ENCODE measurements around the gene GCNA.
"Not testable (repeated sequence)": the region's sequence is repeated elsewhere in the genome, so short reads cannot be mapped to it uniquely, and the experiment has no call there.

Gene GCNA

DNA sequence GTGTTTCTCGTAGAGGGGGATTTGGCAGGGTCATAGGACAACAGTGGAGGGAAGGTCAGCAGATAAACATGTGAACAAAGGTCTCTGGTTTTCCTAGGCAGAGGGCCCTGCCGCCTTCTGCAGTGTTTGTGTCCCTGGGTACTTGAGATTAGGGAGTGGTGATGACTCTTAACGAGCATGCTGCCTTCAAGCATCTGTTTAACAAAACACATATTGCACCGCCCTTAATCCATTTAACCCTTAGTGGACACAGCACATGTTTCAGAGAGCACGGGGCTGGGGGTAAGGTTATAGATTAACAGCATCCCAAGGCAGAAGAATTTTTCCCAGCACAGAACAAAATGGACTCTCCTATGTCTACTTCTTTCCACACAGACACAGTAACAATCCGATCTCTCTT, 66.2 kb downstream of the GCNA start:
- DNase-seq = not testable (repeated sequence)

- peak; percentile 55 for DNase-seq
These were observed 72.2 kb downstream of the GCNA start for GRCh38 chrX:71650333-71650969.

DNA sequence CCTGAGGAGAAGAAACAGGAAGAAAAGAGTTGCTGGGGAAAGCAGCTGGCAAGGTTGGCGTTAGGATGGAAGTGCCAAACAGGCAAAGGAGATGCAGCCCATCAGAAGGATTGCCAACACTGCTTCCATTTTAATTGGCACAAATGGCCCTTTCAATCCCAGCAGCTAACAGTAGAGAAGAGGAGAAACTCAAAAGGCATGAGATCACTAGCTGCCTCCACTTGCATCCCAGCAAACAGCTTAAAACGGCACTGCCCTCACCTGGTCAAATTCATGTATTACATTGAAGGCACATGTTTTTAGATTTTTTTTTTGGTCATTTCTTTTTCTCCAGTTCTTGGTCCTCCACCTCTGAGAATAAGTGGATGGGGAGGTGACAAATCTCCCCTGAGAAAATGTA, 74.2 kb downstream of the GCNA start:
- DNase-seq = peak; percentile 76

GRCh38 chrX:71653344-71653743, 75.1 kb downstream of the GCNA start:
- DNase-seq = no peak

GRCh38 chrX:71657267-71657666, 79.0 kb downstream of the GCNA start:
- no peak for DNase-seq

GRCh38 chrX:71659342-71659741, 81.1 kb downstream of the GCNA start:
- no peak for DNase-seq

GRCh38 chrX:71659959-71660358, 81.7 kb downstream of the GCNA start:
- DNase-seq = no peak

GRCh38 chrX:71660562-71661416, 82.6 kb downstream of the GCNA start:
- no peak for DNase-seq

- DNase-seq = no peak
These were observed 83.7 kb downstream of the GCNA start for GRCh38 chrX:71661919-71662318.

DNA sequence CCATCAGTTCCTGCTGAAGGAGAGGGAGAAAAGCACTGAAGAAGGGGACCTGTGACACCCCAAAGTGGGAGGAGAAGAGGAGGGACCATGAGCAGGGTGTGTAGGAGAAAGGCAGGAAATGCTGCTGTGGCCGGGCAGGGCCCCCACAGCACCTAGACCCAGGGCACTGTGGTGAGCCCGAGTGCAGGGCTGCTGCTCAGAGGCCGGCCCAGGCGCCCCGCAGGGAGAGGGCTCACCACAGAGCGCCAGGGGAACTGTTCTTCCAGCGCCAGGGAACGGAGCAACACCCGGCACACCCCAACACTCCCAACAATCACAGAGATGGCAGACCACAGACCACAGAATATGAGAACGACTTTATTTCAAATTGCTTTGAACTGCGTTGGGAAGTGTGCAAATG, 84.4 kb downstream of the GCNA start:
- DNase-seq = peak; percentile 13
